Measurements from ENCODE around the gene TMPRSS13. TPM values are rescaled to one million over a fixed set of nuclear protein-coding genes. Genes with fewer than 3 reads are reported as not detected.
A peak's percentile ranks its signal among the peaks of the same experiment; 100 is the strongest.

TMPRSS13 gene
- total and polyA plus RNA-seq, 8 donors: 1.4 to 8.2 (median 2.3) TPM

GRCh38 chr11:117876341-117877119 lies 52.7 kb downstream of the TMPRSS13 start, which contains the start of gene FXYD6:
TSS of gene FXYD6 (minus strand) at chr11:117876658. CDS start at chr11:117842776, 33,882 bp downstream.
- H3K9me3 ChIP-seq: no peaks in the 10 kb centered on the region
- 1% methylated on average over 54 to 63 of the region's 63 CpGs for WGBS, 2 donors
- intact Hi-C loops (cut with DNase I): no loop called here
- DNase-seq (peak in 1 of 6 donors; percentile 63), FAIRE-seq (no peak), ATAC-seq (peak; percentile 58 to 78 (median 73))
- peak within 1 kb of the TSS in 1 of 4 donors; percentile 22 for H3K27ac ChIP-seq
- H3K36me3 ChIP-seq: no peaks in the 10 kb centered on the region
- no peaks in the 10 kb centered on the region for H3K27me3 ChIP-seq
- H3K4me3 ChIP-seq: peak within 1 kb of the TSS; percentile 7 to 53 (median 30)
- peaks cover 0 to 4% (median 0%) of the 10 kb centered on the region in 3 donors for H3K4me1 ChIP-seq
- TF ChIP-seq CTCF (IDR thresholded peaks at IDR 0.05): no peak

GRCh38 chr11:117876059-117876340 lies 53.2 kb downstream of the TMPRSS13 start:
- Histone ChIP-seq H3K4me3 (peak overlapping the region; percentile 7 to 53 (median 30)), H3K4me1 (peaks cover 0 to 4% (median 0%) of the 10 kb centered on the region in 3 donors), H3K36me3 (no peaks in the 10 kb centered on the region), H3K27me3 (no peaks in the 10 kb centered on the region), H3K27ac (no peak overlapping the region), H3K9me3 (no peaks in the 10 kb centered on the region)
- DNase-seq: no peak
- WGBS, 2 donors: 2 to 3% methylated on average over 9 of the region's 9 CpGs
- intact Hi-C loops (cut with DNase I): no loop called here
- no peak for TF ChIP-seq CTCF (IDR thresholded peaks at IDR 0.05)
- FAIRE-seq: no peak
- peak in 3 of 4 donors; percentile 9 to 18 (median 15) for ATAC-seq

GRCh38 chr11:117875382-117876058 lies 53.7 kb downstream of the TMPRSS13 start:
- no peak overlapping the region for H3K27ac ChIP-seq
- intact Hi-C loops (cut with DNase I): no loop called here
- H3K9me3 ChIP-seq: no peaks in the 10 kb centered on the region
- H3K4me1 ChIP-seq: peaks cover 0 to 4% (median 0%) of the 10 kb centered on the region in 3 donors
- WGBS, 2 donors: 3 to 6% methylated on average over 19 to 20 of the region's 20 CpGs
- H3K27me3 ChIP-seq: no peaks in the 10 kb centered on the region
- ATAC-seq: peak in 3 of 4 donors; percentile 23 to 53 (median 51)
- FAIRE-seq: no peak
- no peaks in the 10 kb centered on the region for H3K36me3 ChIP-seq
- no peak for TF ChIP-seq CTCF (IDR thresholded peaks at IDR 0.05)
- no peak for DNase-seq
- peak overlapping the region in 2 of 4 donors; percentile 34 to 53 for H3K4me3 ChIP-seq

GRCh38 chr11:117874910-117875381 lies 54.3 kb downstream of the TMPRSS13 start:
- Histone ChIP-seq H3K36me3 (no peaks in the 10 kb centered on the region), H3K4me1 (peaks cover 0 to 4% (median 0%) of the 10 kb centered on the region in 3 donors), H3K27me3 (no peaks in the 10 kb centered on the region), H3K4me3 (no peak overlapping the region), H3K27ac (no peak overlapping the region), H3K9me3 (no peaks in the 10 kb centered on the region)
- no peak for DNase-seq
- no peak for ATAC-seq
- 72 to 85% methylated on average over 4 of the region's 4 CpGs for WGBS, 2 donors
- FAIRE-seq: no peak
- intact Hi-C loops (cut with DNase I): no loop called here
- no peak for TF ChIP-seq CTCF (IDR thresholded peaks at IDR 0.05)
